GM12878 (cell line): ENCODE data around the gene HVCN1. TPM values are rescaled to one million over a fixed set of nuclear protein-coding genes. Genes with fewer than 3 reads are reported as not detected.

Source experiments
- BHLHE40 ChIP-seq, 2 experiments: fragments of 450-650 bp in 1 of 2; IDR thresholded peaks; 2 replicates each; pipeline ENCODE4 v1.6.1; 2011 to 2017; ENCODE audit warnings: low read depth in 2 of 2, borderline replicate concordance in 1 of 2, improper control_type of control experiment in 1 of 2, low read length in 1 of 2, mild to moderate bottlenecking in 1 of 2
- CHD4 ChIP-seq: fragments of 200-600 bp; sonication (generic); IDR thresholded peaks from 2 replicates; pipeline ENCODE4 v1.6.1; 2016; ENCODE audit warnings: mild to moderate bottlenecking
- CUX1 ChIP-seq: IDR thresholded peaks from 2 replicates; pipeline ENCODE4 v1.6.1; 2012; ENCODE audit warnings: improper control_type of control experiment, low read depth, low read length; ENCODE audit not compliant: insufficient replicate concordance
- polyA plus RNA-seq, 11 experiments: library from polyadenylated mRNA; depleted of rRNA in 4 of 11; unstranded in 6 of 11; stranded (reverse) in 5 of 11; fragments of >200 nt; fragmentation: Nextera tagmentation in 4 of 11; fragmentation: Illumina TruSeq in 1 of 11; extraction: Ambion mirVana in 4 of 11; extraction: Trizol in 1 of 11; gene quantifications; 1 replicate in 1 of 11; 2 replicates in 10 of 11; pipeline versions ENCODE4 v1.2.1 to v1.2.3, GENCODE V29; 2011 to 2016; ENCODE audit warnings: inconsistent platforms in 2 of 11, missing spikeins in 2 of 11, low read depth in 1 of 11
- total RNA-seq, 4 experiments: library from RNA; depleted of rRNA in 3 of 4; stranded (reverse); fragments of >200 nt in 3 of 4; fragmentation: Illumina TruSeq in 1 of 4; extraction: Trizol in 1 of 4; gene quantifications; 2 replicates each; pipeline versions ENCODE4 v1.2.1 to v1.2.3, GENCODE V29; 2013 to 2021
- TF ChIP-seq, protein P1 (sequence below): fragments of 450-650 bp; IDR thresholded peaks from 2 replicates; pipeline ENCODE4 v1.6.1; 2017; ENCODE audit warnings: mild to moderate bottlenecking, moderate library complexity

The HVCN1 gene
- total and polyA plus RNA-seq, 10 of the 15 experiments (the other 5 are each of a cell fraction or from before 2014, with no cell fraction given) = 27.8 to 181 (median 103) TPM

- TF ChIP-seq CUX1 (no peak), BHLHE40 (IDR thresholded peaks at IDR 0.05; ENCODE audit: borderline replicate concordance in 1 of 2, low read depth in 2 of 2, low read length in 1 of 2) (peak in 1 of 2 experiments; percentile 46; a peak in 2 of 4 replicates), CHD4 (no peak)
- TF ChIP-seq, protein P1, sequence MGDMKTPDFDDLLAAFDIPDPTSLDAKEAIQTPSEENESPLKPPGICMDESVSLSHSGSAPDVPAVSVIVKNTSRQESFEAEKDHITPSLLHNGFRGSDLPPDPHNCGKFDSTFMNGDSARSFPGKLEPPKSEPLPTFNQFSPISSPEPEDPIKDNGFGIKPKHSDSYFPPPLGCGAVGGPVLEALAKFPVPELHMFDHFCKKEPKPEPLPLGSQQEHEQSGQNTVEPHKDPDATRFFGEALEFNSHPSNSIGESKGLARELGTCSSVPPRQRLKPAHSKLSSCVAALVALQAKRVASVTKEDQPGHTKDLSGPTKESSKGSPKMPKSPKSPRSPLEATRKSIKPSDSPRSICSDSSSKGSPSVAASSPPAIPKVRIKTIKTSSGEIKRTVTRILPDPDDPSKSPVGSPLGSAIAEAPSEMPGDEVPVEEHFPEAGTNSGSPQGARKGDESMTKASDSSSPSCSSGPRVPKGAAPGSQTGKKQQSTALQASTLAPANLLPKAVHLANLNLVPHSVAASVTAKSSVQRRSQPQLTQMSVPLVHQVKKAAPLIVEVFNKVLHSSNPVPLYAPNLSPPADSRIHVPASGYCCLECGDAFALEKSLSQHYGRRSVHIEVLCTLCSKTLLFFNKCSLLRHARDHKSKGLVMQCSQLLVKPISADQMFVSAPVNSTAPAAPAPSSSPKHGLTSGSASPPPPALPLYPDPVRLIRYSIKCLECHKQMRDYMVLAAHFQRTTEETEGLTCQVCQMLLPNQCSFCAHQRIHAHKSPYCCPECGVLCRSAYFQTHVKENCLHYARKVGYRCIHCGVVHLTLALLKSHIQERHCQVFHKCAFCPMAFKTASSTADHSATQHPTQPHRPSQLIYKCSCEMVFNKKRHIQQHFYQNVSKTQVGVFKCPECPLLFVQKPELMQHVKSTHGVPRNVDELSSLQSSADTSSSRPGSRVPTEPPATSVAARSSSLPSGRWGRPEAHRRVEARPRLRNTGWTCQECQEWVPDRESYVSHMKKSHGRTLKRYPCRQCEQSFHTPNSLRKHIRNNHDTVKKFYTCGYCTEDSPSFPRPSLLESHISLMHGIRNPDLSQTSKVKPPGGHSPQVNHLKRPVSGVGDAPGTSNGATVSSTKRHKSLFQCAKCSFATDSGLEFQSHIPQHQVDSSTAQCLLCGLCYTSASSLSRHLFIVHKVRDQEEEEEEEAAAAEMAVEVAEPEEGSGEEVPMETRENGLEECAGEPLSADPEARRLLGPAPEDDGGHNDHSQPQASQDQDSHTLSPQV = no peak
Observed at GRCh38 chr12:110718222-110718908, 29.4 kb upstream of the HVCN1 start (continued).
